OCI-LY7 (cell line): ENCODE measurements around the gene RAPGEF2. TPM values are rescaled to one million over a fixed set of nuclear protein-coding genes. Genes with fewer than 3 reads are reported as not detected.

ENCODE experiments used
- BruUV-seq: library from RNA; stranded (reverse); fragments of 400-500 nt; replicated peaks from 2 replicates; lab custom pipeline; 2021; lab: Mats Ljungman, UMichigan
- CTCF ChIA-PET: fragments of 300-600 bp; sonication (Branson Sonifier 250); formaldehyde crosslinking; loops from one replicate; lab custom pipeline; 2022; ENCODE audit warnings: antibody characterized with exemption; ENCODE audit not compliant: unreplicated experiment; lab: Charles Lee
- POLR2A ChIA-PET: fragments of 300-600 bp; sonication (Branson Sonifier 250); formaldehyde crosslinking; loops from one replicate; lab custom pipeline; 2022; ENCODE audit warnings: antibody characterized with exemption; lab: Charles Lee
- DNase-seq: peaks from one replicate; pipeline ENCODE4 v3.0.0-alpha.2; 2015; ENCODE audit warnings: low spot score
- H2AFZ ChIP-seq: fragments of 200-600 bp; sonication (generic), shearing (Covaris generic); 2 replicates; pipeline ENCODE4 v1.6.1; 2014; ENCODE audit warnings: mild to moderate bottlenecking, antibody characterized with exemption, low read length, moderate library complexity
- H3K27ac ChIP-seq: fragments of 200-600 bp; sonication (generic); 2 replicates; pipeline ENCODE4 v1.5.1; 2014; ENCODE audit warnings: mixed run types, low read depth, mild to moderate bottlenecking, moderate library complexity, low read length, inconsistent platforms; ENCODE audit not compliant: poor library complexity, severe bottlenecking
- H3K36me3 ChIP-seq: fragments of 200-600 bp; sonication (generic); 2 replicates; pipeline ENCODE4 v1.6.1; 2014; ENCODE audit warnings: mild to moderate bottlenecking, antibody characterized with exemption, low read length, moderate library complexity, mixed read lengths; ENCODE audit not compliant: insufficient read depth
- H3K4me1 ChIP-seq: fragments of 200-600 bp; sonication (generic); 2 replicates; pipeline ENCODE4 v1.5.1; 2014; ENCODE audit warnings: mild to moderate bottlenecking, low read length; ENCODE audit not compliant: insufficient read depth, poor library complexity, severe bottlenecking
- H3K4me2 ChIP-seq: fragments of 200-600 bp; sonication (generic); 2 replicates; pipeline ENCODE4 v1.6.1; 2014; ENCODE audit warnings: mild to moderate bottlenecking, low read length
- H3K4me3 ChIP-seq: fragments of 200-600 bp; sonication (generic); 2 replicates; pipeline ENCODE4 v1.5.1; 2014; ENCODE audit warnings: mild to moderate bottlenecking, low read depth, low read length; ENCODE audit not compliant: poor library complexity, severe bottlenecking
- H3K79me2 ChIP-seq: fragments of 200-600 bp; sonication (generic); 2 replicates; pipeline ENCODE4 v1.6.1; 2016; ENCODE audit warnings: low read depth, mild to moderate bottlenecking, low read length, moderate library complexity, mixed read lengths; ENCODE audit not compliant: insufficient read depth
- H3K9me2 ChIP-seq: fragments of 200-600 bp; sonication (generic); 2 replicates; pipeline ENCODE4 v1.6.1; 2016; ENCODE audit warnings: mild to moderate bottlenecking, low read length, mixed read lengths; ENCODE audit not compliant: insufficient read depth
- H3K9me3 ChIP-seq: fragments of 200-600 bp; sonication (generic); 2 replicates; pipeline ENCODE4 v1.6.1; 2014; ENCODE audit warnings: mild to moderate bottlenecking, mixed run types, low read length, mixed read lengths
- H4K20me1 ChIP-seq: fragments of 200-600 bp; sonication (generic); 2 replicates; pipeline ENCODE4 v1.6.1; 2014; ENCODE audit warnings: mild to moderate bottlenecking, antibody characterized with exemption, low read length, moderate library complexity, mixed read lengths; ENCODE audit not compliant: insufficient read depth
- CTCF ChIP-seq: fragments of 200-600 bp; sonication (generic); conservative IDR thresholded peaks from 2 replicates; pipeline ENCODE4 v1.5.1; 2014; ENCODE audit warnings: mild to moderate bottlenecking, antibody characterized with exemption, low read length, moderate library complexity, mixed read lengths
- EZH2phosphoT487 ChIP-seq: fragments of 200-600 bp; sonication (generic); IDR thresholded peaks from 2 replicates; pipeline ENCODE4 v1.6.1; 2018; ENCODE audit warnings: low read depth, borderline replicate concordance, mild to moderate bottlenecking, mixed run types, antibody characterized with exemption, low read length, moderate library complexity, mixed read lengths
- intact Hi-C: fragments of 100-400 bp; cut with micrococcal nuclease; formaldehyde crosslinking; loops from one replicate; pipeline ENCODE4 v1.10.0; 2022; ENCODE audit not compliant: unreplicated experiment
- total RNA-seq, 2 experiments: library from RNA; depleted of rRNA in 1 of 2; stranded (reverse); fragments of >200 nt in 1 of 2; shearing (Covaris generic) in 1 of 2; gene quantifications; 2 replicates each; pipeline ENCODE4 v1.2.3, GENCODE V29; 2014 to 2022

The RAPGEF2 gene
- total RNA-seq, 2 experiments from 2014 or later: 4.6 to 6.5 TPM

GRCh38 chr4:159317203-159317602 is 214.3 kb downstream of the RAPGEF2 start:
- Histone ChIP-seq H2AFZ (no peak overlapping the region), H3K9me3 (no peaks in the 10 kb centered on the region), H3K4me1 (no peaks in the 10 kb centered on the region), H4K20me1 (no peaks in the 10 kb centered on the region), H3K36me3 (no peaks in the 10 kb centered on the region), H3K9me2 (no peaks in the 10 kb centered on the region), H3K4me2 (no peak overlapping the region), H3K79me2 (no peaks in the 10 kb centered on the region), H3K4me3 (no peak overlapping the region), H3K27ac (no peak overlapping the region)
- BruUV-seq: no TSS peak
- ChIA-PET CTCF (no interaction called here), POLR2A (interaction anchor here (0.6 kb wide), 1 partner anchor 527 kb away, joined by 4 read pairs; no protein-coding TSS in a partner anchor)
- DNase-seq: no peak
- TF ChIP-seq CTCF (no peak), EZH2phosphoT487 (no peak)
- intact Hi-C loops: no loop called here

- no peaks in the 10 kb centered on the region for H4K20me1 ChIP-seq
- no peaks in the 10 kb centered on the region for H3K9me2 ChIP-seq
- H3K79me2 ChIP-seq: no peaks in the 10 kb centered on the region
- H3K9me3 ChIP-seq: no peaks in the 10 kb centered on the region
- ChIA-PET CTCF (no interaction called here), POLR2A (interaction anchor here (0.8 kb wide), 1 partner anchor 27 kb away, joined by 3 read pairs; no protein-coding TSS in a partner anchor)
- no TSS peak for BruUV-seq
- intact Hi-C loops: no loop called here
- DNase-seq: no peak
- H3K4me3 ChIP-seq: no peak overlapping the region
- H3K36me3 ChIP-seq: no peaks in the 10 kb centered on the region
- no peak overlapping the region for H3K4me2 ChIP-seq
- no peak overlapping the region for H3K27ac ChIP-seq
- H2AFZ ChIP-seq: no peak overlapping the region
- H3K4me1 ChIP-seq: no peaks in the 10 kb centered on the region
- TF ChIP-seq CTCF (no peak), EZH2phosphoT487 (no peak)
These were observed 216.1 kb downstream of the RAPGEF2 start for GRCh38 chr4:159319027-159319426.

- Histone ChIP-seq H3K9me2 (no peaks in the 10 kb centered on the region), H3K79me2 (no peaks in the 10 kb centered on the region), H3K27ac (no peak overlapping the region), H2AFZ (no peak overlapping the region), H3K9me3 (no peaks in the 10 kb centered on the region), H4K20me1 (no peaks in the 10 kb centered on the region), H3K4me1 (no peaks in the 10 kb centered on the region), H3K4me3 (no peak overlapping the region), H3K4me2 (no peak overlapping the region), H3K36me3 (no peaks in the 10 kb centered on the region)
- ChIA-PET POLR2A (interaction anchor here (0.7 to 1.0 kb wide), 2 partner anchors 8 to 271 kb away, joined by 3 read pairs; no protein-coding TSS in a partner anchor), CTCF (no interaction called here)
- intact Hi-C loops: no loop called here
- no TSS peak for BruUV-seq
- no peak for DNase-seq
- TF ChIP-seq CTCF (no peak), EZH2phosphoT487 (no peak)
These were observed 223.6 kb downstream of the RAPGEF2 start for GRCh38 chr4:159326480-159326879.
